ENCODE results near the gene MICAL2.

MICAL2 gene

DNA sequence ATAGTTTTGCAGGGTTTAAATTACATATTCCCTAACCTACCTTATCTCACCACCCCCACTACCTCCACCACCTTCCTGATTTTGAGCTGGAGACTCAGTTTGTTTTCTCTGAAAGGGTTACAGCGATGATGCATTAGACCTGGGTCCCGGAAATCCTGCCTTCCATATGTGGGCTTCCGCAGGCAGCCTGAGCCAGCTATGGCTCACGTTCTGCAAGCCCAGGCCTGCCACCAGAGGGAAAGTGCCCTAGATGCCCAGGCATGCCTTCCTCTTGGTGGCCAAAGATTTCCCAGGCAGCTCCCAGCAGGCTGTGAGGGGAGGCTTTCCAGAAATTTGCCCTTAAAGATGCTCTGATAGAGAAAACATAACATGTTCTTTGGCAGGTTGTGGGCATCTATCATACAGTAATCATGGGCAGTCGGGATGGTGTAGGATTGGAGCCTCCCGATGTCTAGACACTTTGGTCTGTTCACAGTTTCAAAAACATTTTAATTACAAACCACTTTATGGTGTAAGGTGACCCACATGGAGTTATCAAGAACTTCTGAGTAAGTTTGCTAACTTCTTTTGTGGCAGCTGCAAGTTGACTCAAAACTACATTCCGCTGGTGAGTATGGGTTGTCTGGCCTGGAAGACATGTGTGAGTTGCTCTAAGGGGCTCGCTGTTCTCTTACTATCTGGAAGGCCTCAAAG lies 79.3 kb downstream of the MICAL2 start:
- DNase-seq (ENCODE audit: low read depth), result no peak

DNA sequence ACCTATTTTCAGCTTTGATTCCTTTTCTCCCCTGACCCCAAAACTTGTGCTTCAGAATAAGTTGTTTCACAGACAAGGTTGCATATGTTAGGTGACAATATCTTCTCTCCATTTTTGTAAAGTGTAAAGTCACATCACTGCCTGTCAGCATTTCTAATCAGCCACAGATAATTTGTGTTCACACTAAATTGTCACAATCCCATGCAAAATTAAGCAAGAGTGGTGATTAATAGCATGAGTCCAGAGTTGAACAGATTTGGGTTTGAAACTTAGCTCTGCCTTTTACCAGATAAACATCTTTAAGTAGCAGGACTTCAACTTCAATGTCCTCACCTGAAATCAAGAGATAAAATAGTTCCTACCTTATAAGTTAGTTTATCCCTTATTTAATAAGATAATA lies 80.1 kb downstream of the MICAL2 start:
- DNase-seq (ENCODE audit: low read depth), result no peak

DNA sequence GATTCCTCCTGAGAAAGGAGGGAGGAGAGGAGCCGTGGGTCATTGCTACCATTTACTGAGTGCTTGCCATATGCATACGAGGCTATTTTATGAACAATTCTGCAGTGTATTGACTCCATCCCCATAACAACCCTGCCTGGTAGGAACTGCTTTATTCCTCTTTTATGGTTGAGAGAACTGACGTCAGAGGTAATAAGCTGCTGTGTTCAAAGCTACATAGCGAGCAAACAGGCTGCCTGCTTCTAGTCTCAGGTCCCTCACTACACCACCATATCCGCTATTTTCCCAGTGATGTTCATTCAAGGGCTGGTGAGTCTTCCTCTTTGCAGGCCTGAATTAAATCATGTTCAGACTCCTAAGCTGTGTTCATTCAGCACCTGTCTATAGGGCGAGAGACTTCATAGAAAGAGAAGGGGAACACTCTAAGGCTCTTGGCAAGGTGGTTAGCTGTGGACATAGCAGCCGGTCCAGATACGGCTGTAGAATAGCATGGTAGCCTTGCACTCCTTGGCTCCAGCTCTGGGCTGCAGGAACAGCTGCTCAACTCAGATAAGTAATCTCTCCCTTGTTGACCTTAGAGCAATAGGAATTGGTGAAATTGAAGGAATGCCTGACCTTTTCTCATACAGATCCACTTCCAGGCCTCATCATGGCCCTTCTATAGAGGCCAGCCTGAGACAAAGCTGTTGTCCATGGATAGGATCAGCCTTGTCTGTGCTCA lies 82.6 kb downstream of the MICAL2 start:
- no peak for DNase-seq (ENCODE audit: low read depth)

DNA sequence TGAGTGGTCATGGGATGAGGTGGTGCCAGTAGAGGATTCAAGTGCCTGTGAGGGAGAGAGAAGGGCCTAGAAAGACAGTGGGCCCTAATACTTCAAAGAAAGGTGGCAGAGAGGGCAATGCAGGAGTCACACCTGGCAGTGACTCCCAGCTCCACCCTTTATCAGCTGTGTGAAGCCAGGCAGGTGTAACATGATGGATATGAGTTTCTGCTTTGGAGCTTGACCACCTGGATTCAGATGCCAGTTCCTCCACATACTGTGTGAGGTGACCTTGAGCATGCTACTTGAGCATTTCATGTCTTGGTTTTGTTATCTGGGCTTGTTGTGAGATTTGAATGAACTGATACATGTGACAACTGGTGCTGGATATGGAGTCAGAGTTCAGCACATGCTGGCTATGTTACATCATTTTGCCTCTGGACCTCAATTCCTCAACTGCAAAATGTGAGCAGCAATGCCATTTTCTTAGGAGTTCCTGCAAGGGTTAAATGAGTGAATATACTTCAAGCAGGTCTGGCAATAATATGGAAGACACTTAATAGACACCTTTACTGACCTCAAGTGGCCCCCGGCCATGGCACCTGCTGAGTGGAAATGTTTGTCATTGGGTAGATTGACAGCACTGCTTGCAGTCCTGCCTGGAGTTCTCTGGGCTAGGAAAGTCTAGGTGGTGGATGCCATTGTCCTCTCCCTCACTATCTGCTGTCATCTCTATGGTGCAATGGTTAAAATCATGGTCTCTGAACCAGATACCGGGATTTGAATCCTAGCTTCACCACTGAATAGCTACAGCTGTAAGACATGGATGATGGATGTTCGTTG lies 83.3 kb downstream of the MICAL2 start:
- DNase-seq (ENCODE audit: low read depth), result no peak

DNA sequence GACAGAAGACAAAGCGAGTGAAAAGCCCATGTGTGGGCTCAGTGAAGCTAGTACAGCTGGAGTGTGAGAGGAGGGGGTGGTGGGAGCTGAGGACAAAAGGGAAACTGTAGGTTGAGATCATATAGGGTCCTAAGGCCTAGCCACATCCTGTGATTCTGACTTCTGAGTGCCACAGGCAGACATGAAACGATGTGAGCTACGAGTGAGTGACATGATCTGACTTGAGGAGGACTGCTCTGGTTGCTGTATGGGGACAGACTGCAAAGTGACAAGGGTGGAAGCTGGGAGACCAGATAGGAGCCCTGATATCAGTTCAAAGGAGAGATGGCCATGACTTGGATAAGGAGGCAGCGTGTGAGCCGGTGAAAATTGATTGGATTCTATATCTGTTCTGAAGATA lies 85.4 kb downstream of the MICAL2 start:
- no peak for DNase-seq (ENCODE audit: low read depth)

DNA sequence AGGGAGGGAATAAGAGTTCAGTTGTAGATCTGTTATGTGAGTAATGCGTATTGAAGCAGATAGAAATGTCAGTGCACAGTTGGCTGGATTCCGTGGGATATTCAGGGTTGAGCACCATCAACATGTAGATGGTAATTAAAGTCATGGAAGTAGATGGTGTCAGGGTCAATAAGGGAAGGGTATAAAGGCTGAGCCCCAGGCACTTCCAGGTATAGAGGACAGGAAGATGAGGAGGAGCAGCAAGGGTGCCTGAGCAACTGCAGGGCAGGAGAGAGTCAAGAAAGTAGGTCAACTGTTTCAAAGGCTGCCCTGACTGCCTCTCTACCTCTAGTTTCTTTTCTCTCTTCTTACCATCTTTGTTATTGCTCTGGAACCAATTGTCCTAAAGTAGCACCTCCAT lies 85.9 kb downstream of the MICAL2 start:
- no peak for DNase-seq (ENCODE audit: low read depth)

DNA sequence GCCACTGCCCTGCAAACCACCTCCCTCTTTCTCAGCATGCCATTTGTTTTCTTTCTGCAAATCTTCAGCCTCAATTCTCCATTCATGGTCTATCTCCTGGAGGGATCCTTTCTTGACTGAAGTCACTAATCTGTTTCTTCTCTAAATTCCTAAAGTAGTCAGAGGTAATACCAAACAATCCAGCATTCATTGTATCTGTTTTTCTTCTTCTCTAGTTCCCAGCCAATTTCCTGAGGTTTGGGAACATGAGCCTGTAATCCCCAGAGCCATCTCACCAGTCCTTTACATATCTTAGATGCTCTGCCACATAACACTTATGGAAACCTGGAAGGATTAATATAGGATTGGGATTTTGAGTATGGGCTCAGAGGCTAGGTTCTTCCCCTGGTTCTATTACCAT lies 86.5 kb downstream of the MICAL2 start:
- DNase-seq (ENCODE audit: low read depth), result no peak

DNA sequence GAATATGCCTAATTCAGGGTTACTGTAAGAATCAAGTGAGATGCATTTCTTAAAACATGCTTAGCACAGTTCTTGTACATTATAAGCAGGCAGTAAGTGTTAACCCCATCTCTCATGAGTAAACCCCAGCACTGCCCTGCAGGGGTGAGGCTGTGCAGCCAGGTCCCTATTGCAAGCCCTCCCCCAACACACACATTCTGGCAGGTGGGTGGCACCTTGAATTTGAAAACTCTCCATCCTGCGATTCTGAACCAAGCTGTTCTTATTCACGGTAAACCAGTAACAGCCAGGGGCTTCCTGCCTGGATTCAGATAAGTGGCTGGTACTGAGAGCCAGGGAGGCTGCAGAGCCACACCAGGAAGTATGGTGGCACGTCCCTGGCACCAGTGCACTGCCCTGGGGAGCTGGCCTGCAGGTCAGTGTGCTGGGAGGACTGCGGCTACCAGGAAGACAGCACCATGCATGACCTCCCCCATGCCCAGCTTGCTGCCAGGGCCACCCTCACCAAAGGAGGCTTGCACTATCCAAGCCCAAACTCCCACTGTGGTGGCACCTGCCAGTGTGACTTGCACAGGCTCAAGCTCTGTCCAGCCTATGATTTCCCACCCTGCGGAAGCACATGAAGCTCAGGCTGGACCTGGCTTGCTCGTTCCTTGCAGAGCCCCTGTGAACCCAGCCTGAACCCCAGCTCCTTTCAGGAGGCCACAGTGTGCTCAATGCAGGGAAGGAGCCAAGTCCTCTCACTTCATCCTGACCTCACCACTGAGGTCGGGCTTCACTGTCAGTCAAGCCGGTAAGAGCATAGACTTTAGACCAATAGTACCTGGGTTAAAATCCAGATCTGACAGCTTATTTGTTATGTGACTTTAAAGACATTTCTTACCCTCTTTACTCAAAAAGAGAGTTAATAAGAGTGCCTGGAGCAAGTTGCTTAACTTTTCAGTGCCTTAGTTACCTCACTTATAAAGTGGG lies 88.1 kb downstream of the MICAL2 start:
- no peak for DNase-seq (ENCODE audit: low read depth)

DNA sequence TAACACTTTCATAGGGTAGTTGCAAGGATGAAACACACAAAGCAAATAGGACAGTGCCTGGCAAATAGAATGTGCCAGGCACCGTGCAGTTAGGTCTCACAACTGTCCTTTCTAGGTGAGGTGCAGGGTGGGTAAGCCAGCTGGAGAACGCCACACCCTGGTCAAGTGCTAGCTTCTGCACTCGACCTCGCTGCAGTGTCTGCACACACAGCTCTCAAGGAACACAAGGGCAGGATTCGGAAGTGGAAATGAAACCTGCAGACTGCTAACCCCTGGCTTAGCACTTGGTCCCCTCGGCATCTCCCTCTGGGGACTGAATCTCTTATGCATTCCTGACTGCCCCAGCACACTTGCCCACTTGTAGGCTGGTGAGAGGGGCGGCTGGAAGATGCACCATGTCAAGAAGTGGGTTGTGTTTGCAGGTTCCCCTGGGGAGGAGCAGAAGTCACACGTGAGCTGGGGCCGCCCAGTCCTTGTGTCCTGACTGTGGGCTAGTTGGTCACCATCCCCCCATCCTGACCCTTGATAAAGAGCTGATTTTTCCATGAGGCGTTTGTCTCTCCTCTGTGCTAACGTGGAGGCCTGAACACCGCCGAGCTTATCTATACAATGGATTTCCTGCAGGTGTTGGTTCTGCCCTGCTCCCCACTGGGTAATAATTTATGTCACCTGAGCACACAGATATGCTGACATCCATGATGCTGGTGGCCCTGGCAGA lies 89.0 kb downstream of the MICAL2 start:
- DNase-seq (ENCODE audit: low read depth), result no peak

DNA sequence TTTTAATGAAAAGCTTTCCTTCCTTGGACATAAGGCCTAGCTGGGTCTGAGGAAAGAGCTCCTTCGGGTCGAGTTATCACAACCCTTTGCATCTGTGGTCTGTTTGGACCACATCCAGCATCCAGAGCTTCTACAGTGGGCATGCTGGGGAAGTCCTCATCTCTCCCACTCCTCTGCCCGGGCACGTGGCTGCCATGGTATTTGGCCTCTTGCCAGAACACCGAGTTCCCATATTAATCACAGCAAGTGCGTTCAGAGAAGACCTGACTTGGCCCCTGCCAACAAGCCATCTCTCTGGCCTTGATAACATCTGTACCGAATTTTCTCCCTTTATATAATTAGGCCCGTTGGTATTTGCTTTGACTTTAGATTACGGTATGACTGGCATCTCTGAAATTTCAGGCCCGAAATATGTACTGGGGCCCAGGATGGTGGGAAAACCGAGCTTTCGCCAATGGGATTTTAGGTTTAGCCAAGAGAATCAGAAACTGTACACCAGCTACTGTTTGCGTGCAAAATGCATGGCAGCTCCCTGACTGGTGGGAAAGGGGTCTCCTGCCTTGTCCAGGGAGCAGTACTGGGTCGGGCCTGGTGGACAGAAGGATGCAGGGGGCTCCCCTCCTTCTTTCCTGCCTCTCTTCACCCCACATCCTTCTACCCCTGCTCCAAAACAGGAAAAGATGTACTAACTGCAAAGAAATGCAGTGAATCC lies 90.0 kb downstream of the MICAL2 start:
- no peak for DNase-seq (ENCODE audit: low read depth)

DNA sequence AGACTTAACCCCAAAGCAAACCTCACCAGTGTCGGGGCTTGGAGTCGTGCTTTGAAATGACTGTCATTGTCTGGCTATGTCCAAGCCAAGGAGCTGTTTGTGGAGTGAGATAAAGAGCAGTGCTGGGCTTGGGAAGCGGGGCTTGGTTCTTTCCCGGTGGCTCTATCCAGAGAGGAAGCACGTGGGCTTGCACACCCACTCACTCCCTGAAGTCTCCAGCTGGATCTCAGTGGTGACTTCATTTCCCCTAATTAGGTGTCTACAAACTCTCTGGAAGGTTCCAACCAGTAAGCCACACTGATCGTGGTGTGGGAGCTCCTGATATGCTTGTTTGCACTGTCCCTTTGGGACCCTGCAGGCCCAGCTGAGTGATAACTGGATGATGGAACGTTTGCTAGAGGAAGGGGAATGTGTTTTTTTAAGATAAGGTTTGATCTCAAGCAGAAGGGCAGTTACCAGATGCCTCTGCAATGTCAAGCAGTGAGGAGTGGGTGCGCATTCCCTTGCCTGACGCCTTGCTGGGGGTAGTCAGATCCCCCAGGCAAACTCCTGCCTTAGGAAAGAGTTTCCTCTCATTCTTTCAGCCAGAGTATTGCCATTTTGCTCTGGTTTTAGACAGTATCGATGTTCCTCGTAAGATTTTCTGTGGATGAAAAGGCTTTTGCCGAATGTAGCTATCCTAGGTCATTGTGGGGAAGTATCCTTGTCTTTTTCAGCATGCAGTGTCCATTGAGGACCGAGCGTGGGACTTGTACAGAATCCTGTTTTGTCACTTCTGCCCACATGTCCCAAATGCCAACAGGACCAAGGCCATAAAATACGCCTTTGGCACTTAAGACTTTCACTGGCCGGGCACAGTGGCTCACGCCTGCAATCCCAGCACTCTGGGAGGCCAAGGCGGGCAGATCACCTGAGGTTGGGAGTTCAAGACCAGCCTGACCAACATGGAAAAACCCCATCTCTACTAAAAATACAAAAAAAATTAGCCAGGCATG lies 90.9 kb downstream of the MICAL2 start:
- peak; percentile 78 for DNase-seq (ENCODE audit: low read depth)

DNA sequence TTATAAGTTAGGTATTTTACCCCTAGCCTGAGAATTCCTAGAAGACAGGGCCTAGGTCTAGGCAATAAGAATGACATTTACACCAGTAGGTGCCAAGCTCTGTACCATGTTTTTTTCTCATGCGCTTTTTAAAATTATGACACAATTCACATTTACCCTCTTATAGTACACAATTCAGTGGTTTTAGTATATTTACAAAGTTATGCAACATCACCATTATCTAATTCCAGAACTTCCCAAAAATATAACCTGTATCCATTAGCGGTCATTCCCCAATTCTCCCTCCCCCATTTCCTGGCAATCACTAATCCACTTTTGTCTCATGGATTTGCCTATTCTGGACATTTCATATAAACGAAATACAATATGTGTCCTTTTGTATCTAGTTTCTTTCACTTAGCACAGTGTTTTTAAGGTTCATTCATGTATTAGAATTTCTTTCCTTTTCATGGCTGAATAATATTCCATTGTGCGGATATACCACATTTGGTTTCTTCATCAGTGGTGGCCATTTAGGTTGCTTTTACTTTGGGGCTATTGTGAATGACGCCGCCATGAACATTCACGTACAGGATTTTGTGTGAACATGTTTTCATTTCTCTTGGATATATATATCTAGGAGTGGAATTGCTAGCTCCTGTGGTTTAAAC lies 92.4 kb downstream of the MICAL2 start:
- no peak for DNase-seq (ENCODE audit: low read depth)

DNA sequence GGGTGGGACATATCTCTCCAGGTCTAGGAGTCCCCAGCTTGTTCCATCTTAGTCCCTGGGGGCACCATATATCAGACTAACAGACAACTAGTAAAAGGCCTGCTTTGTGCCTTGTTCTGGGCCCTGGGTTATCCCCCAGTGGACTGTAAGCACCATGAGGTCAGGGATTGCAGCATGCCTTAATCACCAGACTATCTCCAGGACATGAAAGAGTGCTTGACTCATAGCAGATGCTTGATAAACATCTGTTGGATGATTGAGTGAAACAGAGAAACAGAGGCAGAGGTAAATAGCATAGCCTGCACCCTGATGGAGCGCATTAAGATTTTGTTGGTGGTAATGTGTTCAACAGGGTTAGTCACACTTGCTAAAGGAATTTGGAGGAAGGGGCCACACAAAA lies 94.1 kb downstream of the MICAL2 start:
- DNase-seq (ENCODE audit: low read depth), result no peak

DNA sequence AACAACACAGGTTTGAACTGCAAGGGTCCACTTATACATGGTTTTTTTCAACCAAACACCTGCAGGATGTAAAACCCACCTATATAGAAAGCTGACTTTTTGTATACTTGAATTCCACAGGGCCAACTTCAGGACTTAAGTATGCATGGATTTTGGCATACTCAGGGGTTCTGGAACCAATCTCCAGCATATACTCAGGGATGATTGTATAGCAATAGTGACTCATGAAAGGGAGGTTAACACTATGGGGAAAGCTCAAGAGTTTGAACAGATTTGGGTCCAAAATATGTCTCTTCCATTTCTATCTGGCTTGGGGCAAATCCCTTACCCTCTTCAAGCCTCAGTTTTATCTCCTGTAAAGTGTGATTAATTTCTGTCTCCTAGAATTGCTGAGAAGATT lies 94.9 kb downstream of the MICAL2 start:
- no peak for DNase-seq (ENCODE audit: low read depth)

DNA sequence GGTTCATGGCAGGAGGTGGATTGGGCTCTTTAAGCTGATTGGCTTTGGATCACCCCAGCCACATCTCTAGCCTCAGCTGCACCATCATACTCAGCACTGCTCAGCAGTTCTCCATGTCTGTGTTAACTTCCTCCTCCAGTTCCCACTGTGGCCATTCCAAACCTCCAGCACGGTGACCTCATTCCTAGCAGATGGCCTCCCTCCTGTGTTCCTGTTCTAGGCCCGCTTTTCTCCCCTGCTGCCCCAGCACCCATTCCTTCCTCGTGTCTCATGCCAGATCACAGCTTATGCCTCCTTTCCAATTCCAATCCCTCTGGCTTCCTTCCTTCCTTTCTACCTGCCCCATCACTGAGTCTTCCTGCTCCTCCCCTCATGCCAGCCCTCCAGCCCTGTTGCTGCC lies 96.1 kb downstream of the MICAL2 start:
- no peak for DNase-seq (ENCODE audit: low read depth)

DNA sequence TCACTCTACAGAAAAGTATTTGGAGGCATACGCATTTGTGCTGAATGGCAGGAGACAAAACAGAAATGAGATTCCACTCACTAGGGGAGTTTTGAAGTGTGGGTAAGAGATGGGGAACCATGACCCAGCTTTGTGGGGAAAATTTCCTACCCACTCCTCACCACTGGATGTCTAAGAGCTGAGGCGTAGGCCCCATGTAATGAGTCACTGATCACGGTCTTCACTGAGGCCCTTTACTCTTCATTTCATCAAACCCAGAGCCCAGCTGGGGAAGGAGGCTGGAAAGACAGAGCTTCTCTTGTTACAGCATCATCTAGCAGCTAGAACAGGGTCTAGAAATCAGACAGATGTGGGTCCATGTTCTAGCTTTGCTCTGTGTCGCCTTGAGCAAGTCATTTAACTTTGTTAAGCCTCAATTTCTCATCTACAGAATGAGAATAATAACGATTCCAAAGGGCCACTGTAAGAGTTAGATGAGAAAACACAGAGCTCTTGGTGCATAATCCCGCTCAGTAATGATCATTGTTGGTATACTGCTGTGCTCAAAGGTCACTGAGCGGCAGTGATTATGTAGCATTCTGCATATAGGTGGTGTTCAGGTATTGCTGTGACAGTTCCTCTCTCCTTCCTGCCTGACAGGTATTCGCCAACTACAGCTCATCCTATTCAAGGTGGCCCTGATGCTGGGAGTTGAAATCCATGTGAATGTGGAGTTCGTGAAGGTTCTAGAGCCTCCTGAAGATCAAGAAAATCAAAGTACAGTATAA lies 97.2 kb downstream of the MICAL2 start:
- peak; percentile 78 for DNase-seq (ENCODE audit: low read depth)

DNA sequence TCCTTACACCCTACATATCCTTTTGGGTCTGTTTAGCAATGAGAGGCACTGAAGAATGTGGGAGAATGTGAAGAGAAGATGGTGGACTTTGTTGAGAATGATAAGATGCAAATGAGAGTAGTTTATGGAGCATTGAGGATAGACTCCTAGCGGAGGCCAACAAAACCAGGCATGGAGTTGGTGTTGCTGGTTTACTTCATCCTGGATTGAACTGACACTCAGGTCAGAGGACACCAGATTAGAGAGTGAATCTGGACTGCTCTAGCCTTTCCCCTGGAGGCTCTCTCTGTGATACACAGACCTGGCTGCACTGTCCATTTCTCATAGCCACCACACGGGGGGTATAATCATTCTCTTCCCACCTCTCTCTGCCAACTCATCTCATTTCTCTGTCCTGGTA lies 98.7 kb downstream of the MICAL2 start:
- no peak for DNase-seq (ENCODE audit: low read depth)

DNA sequence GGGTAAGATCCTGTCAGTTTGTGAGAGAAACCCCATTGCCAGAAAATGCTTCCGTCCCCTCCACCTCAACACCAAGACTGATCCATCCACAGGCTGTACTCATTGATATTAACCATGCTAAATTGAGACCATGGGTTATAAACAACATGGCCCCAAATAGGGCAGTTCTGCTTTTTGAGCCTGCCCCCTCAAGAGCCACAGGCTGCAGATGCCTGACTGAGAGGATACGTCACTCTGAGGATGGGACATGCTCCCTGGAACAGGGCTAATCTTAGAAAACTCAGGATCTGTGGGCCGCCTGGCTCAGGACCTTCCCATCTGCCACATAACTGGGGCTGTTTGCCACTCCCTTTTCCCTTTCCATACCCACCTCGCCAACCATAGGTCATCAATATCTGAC lies 99.8 kb downstream of the MICAL2 start:
- DNase-seq (ENCODE audit: low read depth), result no peak
